Measurements from ENCODE around the gene GRIPAP1.

Gene GRIPAP1

GRCh38 chrX:49002091-49002935 is at the start of gene GRIPAP1:
GRIPAP1 (minus strand) TSS chrX:49002264; CDS start chrX:49002229, 35 bp downstream.
- DNase-seq (ENCODE audit: low spot score in 2 of 2) (peak; percentile 61 to 76), ATAC-seq (ENCODE audit: low read depth) (peak; percentile 79)
- Mint-ChIP-seq H3K27me3 (no peaks in the 10 kb centered on the region), H3K9me3 (no peaks in the 10 kb centered on the region), H3K27ac (peak within 1 kb of the TSS; percentile 98), H3K4me1 (peaks cover 21% of the 10 kb centered on the region), H3K36me3 (peaks cover 12% of the 10 kb centered on the region), H3K4me3 (peak within 1 kb of the TSS; percentile 97)

GRCh38 chrX:49043987-49044281 is 41.9 kb upstream of the GRIPAP1 start:
- peaks cover 20% of the 10 kb centered on the region for H3K4me1 Mint-ChIP-seq
- peak overlapping the region; percentile 96 for H3K27ac Mint-ChIP-seq
- DNase-seq (ENCODE audit: low spot score in 2 of 2) (no peak), ATAC-seq (ENCODE audit: low read depth) (no peak)
- peak overlapping the region; percentile 86 for H3K4me3 Mint-ChIP-seq
- H3K36me3 Mint-ChIP-seq = no peaks in the 10 kb centered on the region
- no peaks in the 10 kb centered on the region for H3K27me3 Mint-ChIP-seq
- H3K9me3 Mint-ChIP-seq = no peaks in the 10 kb centered on the region

- DNase-seq (ENCODE audit: low spot score in 2 of 2) (peak; percentile 77 to 89), ATAC-seq (ENCODE audit: low read depth) (peak; percentile 82)
- no peaks in the 10 kb centered on the region for H3K27me3 Mint-ChIP-seq
- peak within 1 kb of the TSS; percentile 86 for H3K4me3 Mint-ChIP-seq
- H3K9me3 Mint-ChIP-seq = no peaks in the 10 kb centered on the region
- H3K27ac Mint-ChIP-seq = peak within 1 kb of the TSS; percentile 96
- H3K4me1 Mint-ChIP-seq = peaks cover 20% of the 10 kb centered on the region
- H3K36me3 Mint-ChIP-seq = no peaks in the 10 kb centered on the region
Observed at GRCh38 chrX:49043220-49043986, 41.3 kb upstream of the GRIPAP1 start, which contains the start of gene TFE3. TFE3 (minus strand) TSS chrX:49043357; CDS start chrX:49043226, 131 bp downstream.

GRCh38 chrX:49042581-49043219 is 40.6 kb upstream of the GRIPAP1 start:
- peaks cover 20% of the 10 kb centered on the region for H3K4me1 Mint-ChIP-seq
- peak overlapping the region; percentile 96 for H3K27ac Mint-ChIP-seq
- peak overlapping the region; percentile 86 for H3K4me3 Mint-ChIP-seq
- no peaks in the 10 kb centered on the region for H3K27me3 Mint-ChIP-seq
- no peaks in the 10 kb centered on the region for H3K9me3 Mint-ChIP-seq
- no peak for DNase-seq (ENCODE audit: low spot score in 2 of 2)
- ATAC-seq (ENCODE audit: low read depth) = no peak
- H3K36me3 Mint-ChIP-seq = peaks cover 2% of the 10 kb centered on the region

GRCh38 chrX:49041744-49042580 is 39.9 kb upstream of the GRIPAP1 start:
- ATAC-seq (ENCODE audit: low read depth) (no peak), DNase-seq (ENCODE audit: low spot score in 2 of 2) (no peak)
- Mint-ChIP-seq H3K4me3 (peak overlapping the region; percentile 86), H3K4me1 (peaks cover 20% of the 10 kb centered on the region), H3K27me3 (no peaks in the 10 kb centered on the region), H3K36me3 (peaks cover 4% of the 10 kb centered on the region), H3K9me3 (no peaks in the 10 kb centered on the region), H3K27ac (peak overlapping the region; percentile 96)

- no peaks in the 10 kb centered on the region for H3K9me3 Mint-ChIP-seq
- ATAC-seq (ENCODE audit: low read depth) (no peak), DNase-seq (ENCODE audit: low spot score in 2 of 2) (no peak)
- no peaks in the 10 kb centered on the region for H3K27me3 Mint-ChIP-seq
- peak overlapping the region; percentile 8 for H3K4me3 Mint-ChIP-seq
- no peak overlapping the region for H3K27ac Mint-ChIP-seq
- H3K4me1 Mint-ChIP-seq = peaks cover 20% of the 10 kb centered on the region
- peaks cover 4% of the 10 kb centered on the region for H3K36me3 Mint-ChIP-seq
Observed at GRCh38 chrX:49040376-49040955, 38.4 kb upstream of the GRIPAP1 start.

GRCh38 chrX:49039598-49040375 is 37.7 kb upstream of the GRIPAP1 start:
- no peak for DNase-seq (ENCODE audit: low spot score in 2 of 2)
- H3K4me1 Mint-ChIP-seq = peaks cover 20% of the 10 kb centered on the region

GRCh38 chrX:49037883-49038475 is 35.9 kb upstream of the GRIPAP1 start:
- Mint-ChIP-seq H3K27me3 (no peaks in the 10 kb centered on the region), H3K27ac (no peak overlapping the region), H3K4me1 (peaks cover 17% of the 10 kb centered on the region), H3K4me3 (no peak overlapping the region), H3K36me3 (peaks cover 7% of the 10 kb centered on the region), H3K9me3 (no peaks in the 10 kb centered on the region)
- DNase-seq (ENCODE audit: low spot score in 2 of 2) = no peak
- ATAC-seq (ENCODE audit: low read depth) = no peak

More at GRCh38 chrX:49039598-49040375, 37.7 kb upstream of the GRIPAP1 start:
- Mint-ChIP-seq H3K9me3 (no peaks in the 10 kb centered on the region), H3K27me3 (no peaks in the 10 kb centered on the region), H3K4me3 (peak overlapping the region; percentile 8), H3K36me3 (peaks cover 4% of the 10 kb centered on the region), H3K27ac (peak overlapping the region; percentile 60)
- ATAC-seq (ENCODE audit: low read depth) = no peak

GRCh38 chrX:49030283-49030682 is 28.2 kb upstream of the GRIPAP1 start:
- H3K4me1 Mint-ChIP-seq = no peaks in the 10 kb centered on the region
- H3K4me3 Mint-ChIP-seq = no peak overlapping the region
- H3K36me3 Mint-ChIP-seq = peaks cover 8% of the 10 kb centered on the region
- no peaks in the 10 kb centered on the region for H3K9me3 Mint-ChIP-seq
- no peak for DNase-seq (ENCODE audit: low spot score in 2 of 2)
- no peaks in the 10 kb centered on the region for H3K27me3 Mint-ChIP-seq
- H3K27ac Mint-ChIP-seq = no peak overlapping the region
- no peak for ATAC-seq (ENCODE audit: low read depth)

- DNase-seq (ENCODE audit: low spot score in 2 of 2) (no peak), ATAC-seq (ENCODE audit: low read depth) (no peak)
- Mint-ChIP-seq H3K9me3 (no peaks in the 10 kb centered on the region), H3K27me3 (no peaks in the 10 kb centered on the region), H3K4me1 (no peaks in the 10 kb centered on the region), H3K36me3 (peaks cover 8% of the 10 kb centered on the region), H3K27ac (no peak overlapping the region), H3K4me3 (no peak overlapping the region)
Observed at GRCh38 chrX:49029876-49030275, 27.8 kb upstream of the GRIPAP1 start.

GRCh38 chrX:49019599-49020249 is 17.7 kb upstream of the GRIPAP1 start:
- Mint-ChIP-seq H3K27ac (no peak overlapping the region), H3K9me3 (no peaks in the 10 kb centered on the region), H3K36me3 (no peaks in the 10 kb centered on the region), H3K4me1 (no peaks in the 10 kb centered on the region), H3K27me3 (no peaks in the 10 kb centered on the region), H3K4me3 (no peak overlapping the region)
- DNase-seq (ENCODE audit: low spot score in 2 of 2) (no peak), ATAC-seq (ENCODE audit: low read depth) (no peak)

- Mint-ChIP-seq H3K36me3 (no peaks in the 10 kb centered on the region), H3K27ac (no peak overlapping the region), H3K27me3 (no peaks in the 10 kb centered on the region), H3K4me1 (no peaks in the 10 kb centered on the region), H3K4me3 (no peak overlapping the region), H3K9me3 (no peaks in the 10 kb centered on the region)
- no peak for ATAC-seq (ENCODE audit: low read depth)
- DNase-seq (ENCODE audit: low spot score in 2 of 2) = no peak
Observed at GRCh38 chrX:49019050-49019449, 17.0 kb upstream of the GRIPAP1 start.

Measured in memory B cell (primary cell).